HUES64 (cell line): Measurements from ENCODE around the gene PDRG1. TPM values are rescaled to one million over a fixed set of nuclear protein-coding genes. Genes with fewer than 3 reads are reported as not detected.

Source experiments
- H3K27ac ChIP-seq: 2 replicates; pipeline ENCODE4 v1.7.0; 2013; ENCODE audit warnings: low read depth, low read length, inconsistent platforms
- H3K27me3 ChIP-seq: 2 replicates; pipeline ENCODE4 v1.6.1; 2013; ENCODE audit warnings: mild to moderate bottlenecking, low read length; ENCODE audit not compliant: insufficient read depth
- H3K36me3 ChIP-seq: 2 replicates; pipeline ENCODE4 v1.6.1; 2013; ENCODE audit warnings: mild to moderate bottlenecking, low read length; ENCODE audit not compliant: insufficient read depth
- H3K4me1 ChIP-seq: 2 replicates; pipeline ENCODE4 v1.6.1; 2013; ENCODE audit warnings: mild to moderate bottlenecking, low read length, moderate library complexity; ENCODE audit not compliant: insufficient read depth
- H3K4me3 ChIP-seq: 2 replicates; pipeline ENCODE4 v1.5.1; 2013; ENCODE audit warnings: mild to moderate bottlenecking, low read length, moderate library complexity
- H3K9ac ChIP-seq: 2 replicates; pipeline ENCODE4 v1.6.1; 2013; ENCODE audit warnings: mild to moderate bottlenecking, low read depth, low read length
- H3K9me3 ChIP-seq: 2 replicates; pipeline ENCODE4 v1.6.1; 2013; ENCODE audit warnings: low read depth, low read length; ENCODE audit not compliant: insufficient read depth
- WGBS: fragments of 150-250, 120-280 bp; methylation state at CpG from one replicate; pipeline ENCODE4 v1.1.7; 2013; ENCODE audit warnings: missing lambda C conversion rate; 5-methylcytosine and 5-hydroxymethylcytosine counted together
- polyA plus RNA-seq, 2 experiments: library from polyadenylated mRNA; stranded (reverse); fragments of 50-300 nt; gene quantifications; one replicate each; pipeline ENCODE4 v1.2.3, GENCODE V29; 2013

The PDRG1 gene
- polyA plus RNA-seq (2013, experiment 1 of 2), result 16.7 TPM
- polyA plus RNA-seq (2013, experiment 2 of 2), result 18.9 TPM

GRCh38 chr20:31951530-31952453 lies at the start of gene PDRG1:
TSS of gene PDRG1 (minus strand) at chr20:31952046. CDS start at chr20:31951961, 85 bp downstream.
- no peaks in the 10 kb centered on the region for H3K27me3 ChIP-seq
- peak within 1 kb of the TSS; percentile 70 for H3K27ac ChIP-seq
- H3K4me3 ChIP-seq, result peak within 1 kb of the TSS; percentile 98
- peak within 1 kb of the TSS; percentile 92 for H3K9ac ChIP-seq
- peaks cover 35% of the 10 kb centered on the region for H3K36me3 ChIP-seq
- 0 out of 2 replicates have a peak, but pooled peaks cover 8% of the 10 kb centered on the region for H3K4me1 ChIP-seq
- H3K9me3 ChIP-seq, result peaks cover 7% of the 10 kb centered on the region; the same call in 1 of the 2 replicates
- WGBS, result under 1% methylated on average over 62 of the region's 63 CpGs

DNA sequence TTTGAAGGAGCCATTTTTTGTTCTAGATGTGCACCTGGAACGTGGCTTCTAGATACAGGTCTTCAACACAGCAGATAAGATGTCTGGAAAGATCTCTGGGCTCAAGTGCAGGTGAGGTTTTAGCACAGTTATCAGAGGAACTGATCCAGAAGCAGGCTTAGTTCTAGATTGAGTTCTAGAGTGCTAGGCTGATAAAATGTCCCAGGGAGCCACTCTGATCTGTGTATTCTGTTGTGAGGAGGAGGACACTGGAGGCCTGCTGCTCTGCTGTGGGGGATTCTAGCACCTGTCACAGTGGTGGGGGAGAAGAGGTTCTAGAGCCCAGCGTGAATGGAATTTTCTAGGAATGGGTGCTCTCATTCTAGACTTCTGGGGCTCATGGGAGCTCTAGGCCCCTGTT lies 46.4 kb upstream of the PDRG1 start:
- H3K9ac ChIP-seq, result no peak overlapping the region
- WGBS, result 76% methylated on average over 2 of the region's 2 CpGs

GRCh38 chr20:31996996-31997395 lies 45.1 kb upstream of the PDRG1 start:
- 97% methylated on average over 18 of the region's 18 CpGs for WGBS
- no peaks in the 10 kb centered on the region for H3K36me3 ChIP-seq
- H3K9ac ChIP-seq, result no peak overlapping the region
- H3K27me3 ChIP-seq, result peaks cover 40% of the 10 kb centered on the region
- no peaks in the 10 kb centered on the region for H3K9me3 ChIP-seq
- no peaks in the 10 kb centered on the region; the same call in 1 of the 2 replicates for H3K4me1 ChIP-seq
- no peak overlapping the region for H3K4me3 ChIP-seq
- no peak overlapping the region for H3K27ac ChIP-seq

More for the DNA sequence above, 46.4 kb upstream of the PDRG1 start:
- peaks cover 27% of the 10 kb centered on the region for H3K27me3 ChIP-seq
- H3K4me1 ChIP-seq, result no peaks in the 10 kb centered on the region; the same call in 1 of the 2 replicates
- H3K27ac ChIP-seq, result no peak overlapping the region
- H3K9me3 ChIP-seq, result no peaks in the 10 kb centered on the region
- H3K36me3 ChIP-seq, result no peaks in the 10 kb centered on the region
- H3K4me3 ChIP-seq, result no peak overlapping the region

DNA sequence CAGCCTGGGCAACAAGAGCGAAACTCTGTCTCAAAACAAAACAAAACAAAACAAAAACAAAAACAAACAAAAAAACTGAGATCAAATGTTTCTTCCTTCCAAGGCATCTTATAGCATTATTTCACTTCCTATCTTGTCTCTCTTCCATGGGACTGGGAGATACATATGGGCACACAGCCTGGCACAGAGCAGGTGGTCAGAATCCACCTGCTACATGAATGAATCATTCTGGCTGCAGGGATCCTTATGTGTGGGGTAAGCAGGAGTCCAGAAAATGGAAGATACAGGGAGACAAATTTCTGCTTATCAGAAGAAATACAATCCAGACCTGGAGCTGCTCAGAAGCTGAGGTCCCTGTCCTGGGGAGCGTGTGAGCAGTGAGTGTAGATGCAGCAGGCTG lies 40.2 kb upstream of the PDRG1 start:
- no peak overlapping the region for H3K9ac ChIP-seq
- WGBS, result 60% methylated on average over 2 of the region's 2 CpGs
- peaks cover 3% of the 10 kb centered on the region for H3K4me1 ChIP-seq
- H3K36me3 ChIP-seq, result no peaks in the 10 kb centered on the region
- H3K4me3 ChIP-seq, result no peak overlapping the region
- no peaks in the 10 kb centered on the region for H3K9me3 ChIP-seq
- no peak overlapping the region for H3K27ac ChIP-seq
- peaks cover 40% of the 10 kb centered on the region for H3K27me3 ChIP-seq

GRCh38 chr20:31991339-31991705 lies 39.5 kb upstream of the PDRG1 start:
- Histone ChIP-seq H3K9me3 (no peaks in the 10 kb centered on the region), H3K9ac (no peak overlapping the region), H3K4me1 (peaks cover 3% of the 10 kb centered on the region), H3K27ac (no peak overlapping the region), H3K27me3 (peaks cover 40% of the 10 kb centered on the region), H3K36me3 (no peaks in the 10 kb centered on the region), H3K4me3 (no peak overlapping the region)
- 80% methylated on average over 1 of the region's 1 CpG for WGBS

DNA sequence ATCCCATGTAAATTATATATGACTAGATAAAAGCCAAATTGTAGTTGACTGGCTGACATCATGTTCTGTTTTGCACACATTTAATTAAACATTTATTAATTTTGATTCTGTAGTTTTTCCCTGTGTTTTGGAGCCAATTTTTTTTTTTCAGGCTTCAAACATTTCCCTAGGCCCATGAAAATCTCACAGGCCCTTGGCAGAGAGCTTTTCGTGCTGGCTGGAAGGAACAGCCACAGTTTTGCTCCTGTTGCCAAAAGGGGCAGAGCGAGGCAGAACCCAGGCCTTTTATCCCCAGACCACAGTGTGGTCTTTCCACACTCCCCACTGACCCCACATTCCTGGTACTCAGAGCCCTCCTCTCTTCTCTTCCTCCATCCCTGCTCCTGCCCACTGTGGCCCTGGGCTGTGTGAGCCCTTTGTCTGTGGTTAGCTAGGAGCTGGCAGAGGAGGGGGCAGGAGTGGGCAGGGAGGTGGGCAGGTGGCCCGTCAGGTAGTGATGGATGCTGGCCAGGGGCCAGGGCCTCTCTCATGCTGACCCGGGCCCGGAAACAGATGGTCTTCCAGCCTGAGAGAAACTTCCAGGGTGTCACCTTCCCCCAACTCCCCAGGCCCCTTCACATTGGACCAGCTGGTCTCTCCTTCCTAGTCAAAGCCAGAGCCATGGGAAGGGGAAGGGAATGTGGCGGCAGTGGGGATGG lies 38.9 kb upstream of the PDRG1 start:
- no peaks in the 10 kb centered on the region for H3K36me3 ChIP-seq
- H3K4me3 ChIP-seq, result no peak overlapping the region
- H3K9me3 ChIP-seq, result no peaks in the 10 kb centered on the region
- peaks cover 3% of the 10 kb centered on the region for H3K4me1 ChIP-seq
- 90% methylated on average over 6 of the region's 6 CpGs for WGBS
- peaks cover 38% of the 10 kb centered on the region for H3K27me3 ChIP-seq
- H3K27ac ChIP-seq, result no peak overlapping the region
- no peak overlapping the region; the same call in 1 of the 2 replicates for H3K9ac ChIP-seq

GRCh38 chr20:31989030-31989645 lies 37.3 kb upstream of the PDRG1 start:
- peaks cover 22% of the 10 kb centered on the region for H3K27me3 ChIP-seq
- H3K4me1 ChIP-seq, result peaks cover 3% of the 10 kb centered on the region; the same call in 1 of the 2 replicates
- no peaks in the 10 kb centered on the region for H3K36me3 ChIP-seq
- H3K9me3 ChIP-seq, result no peaks in the 10 kb centered on the region
- WGBS, result 89% methylated on average over 8 of the region's 8 CpGs
- H3K9ac ChIP-seq, result no peak overlapping the region
- H3K27ac ChIP-seq, result no peak overlapping the region
- H3K4me3 ChIP-seq, result no peak overlapping the region

DNA sequence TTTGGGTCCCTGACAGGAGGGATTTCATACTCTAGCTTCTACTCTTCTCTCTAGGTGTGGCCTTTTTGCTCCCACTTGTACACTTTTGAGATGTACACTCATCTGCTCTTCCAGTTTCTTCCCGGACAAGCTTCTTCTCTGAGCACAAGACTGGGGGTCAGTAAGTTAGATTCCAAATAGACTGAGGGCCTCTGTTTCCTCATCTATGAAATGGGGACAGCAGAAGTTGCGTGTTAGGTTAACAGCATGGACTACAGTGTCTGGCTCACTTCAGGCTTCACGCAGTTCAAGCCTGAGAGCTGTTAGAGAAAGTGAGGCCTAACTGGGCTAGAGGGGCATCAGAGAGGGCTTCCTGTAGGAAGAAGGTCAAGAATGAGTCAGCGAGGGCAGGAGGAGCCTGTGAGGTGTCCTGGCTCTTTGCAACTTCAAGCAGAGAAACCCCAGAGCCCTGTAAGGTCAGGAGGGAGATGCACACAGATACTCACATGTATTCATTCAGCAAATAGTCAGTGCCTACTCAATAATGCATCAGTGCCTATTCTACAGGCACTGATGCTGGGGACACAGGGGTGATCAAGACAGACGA lies 36.7 kb upstream of the PDRG1 start:
- 85% methylated on average over 5 of the region's 5 CpGs for WGBS
- no peak overlapping the region for H3K27ac ChIP-seq
- H3K4me3 ChIP-seq, result no peak overlapping the region
- no peak overlapping the region for H3K9ac ChIP-seq
- no peaks in the 10 kb centered on the region for H3K9me3 ChIP-seq
- H3K4me1 ChIP-seq, result peaks cover 3% of the 10 kb centered on the region; the same call in 1 of the 2 replicates
- peaks cover 16% of the 10 kb centered on the region for H3K27me3 ChIP-seq
- H3K36me3 ChIP-seq, result no peaks in the 10 kb centered on the region

- no peaks in the 10 kb centered on the region for H3K9me3 ChIP-seq
- H3K27ac ChIP-seq, result no peak overlapping the region
- peaks cover 8% of the 10 kb centered on the region for H3K27me3 ChIP-seq
- WGBS, result 75% methylated on average over 1 of the region's 1 CpG
- H3K4me1 ChIP-seq, result peaks cover 3% of the 10 kb centered on the region; the same call in 1 of the 2 replicates
- H3K4me3 ChIP-seq, result no peak overlapping the region
- H3K9ac ChIP-seq, result no peak overlapping the region
- H3K36me3 ChIP-seq, result no peaks in the 10 kb centered on the region
These were observed 35.9 kb upstream of the PDRG1 start for GRCh38 chr20:31987744-31988143.

GRCh38 chr20:31984981-31985471 lies 33.2 kb upstream of the PDRG1 start:
- peaks cover 3% of the 10 kb centered on the region; the same call in 1 of the 2 replicates for H3K4me1 ChIP-seq
- no peak overlapping the region for H3K4me3 ChIP-seq
- H3K27ac ChIP-seq, result no peak overlapping the region
- H3K27me3 ChIP-seq, result no peaks in the 10 kb centered on the region
- no peaks in the 10 kb centered on the region for H3K9me3 ChIP-seq
- WGBS, result 67% methylated on average over 6 of the region's 6 CpGs
- no peak overlapping the region for H3K9ac ChIP-seq
- H3K36me3 ChIP-seq, result no peaks in the 10 kb centered on the region
